Nasal cavity respiratory epithelium epithelial cell of viscerocranial mucosa (primary cell): ENCODE results near the gene ILF3. TPM values are rescaled to one million over a fixed set of nuclear protein-coding genes. Genes with fewer than 3 reads are reported as not detected.

Source experiments
- total RNA-seq: library from RNA; depleted of rRNA; stranded (reverse); fragments of >200 nt; gene quantifications from 2 replicates; pipeline ENCODE4 v1.2.3, GENCODE V29; 2014

ILF3 gene
- 100 and 133 TPM in 2 replicates for total RNA-seq

GRCh38 chr19:10653732-10654609 lies at the start of gene ILF3:
TSS of gene ILF3 (plus strand) at chr19:10654346. CDS start at chr19:10670606, 16,260 bp downstream.

GRCh38 chr19:10625003-10625761 lies 29.0 kb upstream of the ILF3 start, which contains the start of gene SLC44A2:
TSS of gene SLC44A2 (plus strand) at chr19:10625553. CDS start at chr19:10625634, 81 bp downstream.

GRCh38 chr19:10717356-10718204 lies 63.4 kb downstream of the ILF3 start, which contains the start of gene DNM2:
TSS of gene DNM2 (plus strand) at chr19:10718079. CDS start at chr19:10718243, 164 bp downstream.

Other genes starting within 250 kb of the ILF3 start
- 0.34 and 1.9 TPM in 2 replicates for gene PDE4A, start 233.8 kb upstream of the ILF3 start, total RNA-seq
- 51.6 and 61.2 TPM in 2 replicates for gene KEAP1, start 151.0 kb upstream of the ILF3 start, total RNA-seq
- gene S1PR5, start 136.9 kb upstream of the ILF3 start, total RNA-seq: 4.4 and 19.5 TPM in 2 replicates
- gene ATG4D, start 110.4 kb upstream of the ILF3 start, total RNA-seq: 28.9 and 34.9 TPM in 2 replicates
- gene KRI1, start 88.3 kb upstream of the ILF3 start, total RNA-seq: 13.3 and 17.7 TPM in 2 replicates
- gene CDKN2D, start 85.4 kb upstream of the ILF3 start, total RNA-seq: 9.3 and 13.3 TPM in 2 replicates
- gene AP1M2, start 67.0 kb upstream of the ILF3 start, total RNA-seq: 111 and 115 TPM in 2 replicates
- gene SLC44A2, start 28.8 kb upstream of the ILF3 start, total RNA-seq: 38.6 and 81.3 TPM in 2 replicates
- gene QTRT1, start 47.1 kb downstream of the ILF3 start, total RNA-seq: 15.0 and 25.0 TPM in 2 replicates
- gene DNM2, start 63.7 kb downstream of the ILF3 start, total RNA-seq: 64.3 and 144 TPM in 2 replicates
- 16.6 and 26.3 TPM in 2 replicates for gene TMED1, start 181.9 kb downstream of the ILF3 start, total RNA-seq
- 0.71 and 1.0 TPM in 2 replicates for gene C19orf38, start 194.1 kb downstream of the ILF3 start, total RNA-seq
- gene CARM1, start 217.2 kb downstream of the ILF3 start, total RNA-seq: 13.3 and 35.5 TPM in 2 replicates